KMS-11 (cell line): ENCODE data around the gene GARIN5B.

Experiments used
- H2AFZ ChIP-seq: fragments of 200-600 bp; sonication (generic); 2 replicates; pipeline ENCODE4 v1.6.1; 2016; ENCODE audit warnings: antibody characterized with exemption, mixed run types, low read depth
- H3K27ac ChIP-seq: fragments of 200-600 bp; sonication (generic); 2 replicates; pipeline ENCODE4 v1.6.1; 2016; ENCODE audit warnings: mild to moderate bottlenecking, mixed run types
- H3K27me3 ChIP-seq: fragments of 200-600 bp; sonication (generic); 2 replicates; pipeline ENCODE4 v1.6.1; 2017; ENCODE audit warnings: mild to moderate bottlenecking, low read depth, mixed run types, moderate library complexity; ENCODE audit not compliant: insufficient read depth
- H3K36me3 ChIP-seq: fragments of 200-600 bp; sonication (generic); 2 replicates; pipeline ENCODE4 v1.6.1; 2017; ENCODE audit warnings: mild to moderate bottlenecking, mixed run types; ENCODE audit not compliant: insufficient read depth
- H3K4me1 ChIP-seq: fragments of 200-600 bp; sonication (generic); 2 replicates; pipeline ENCODE4 v1.6.1; 2016; ENCODE audit warnings: mild to moderate bottlenecking, low read depth, mixed run types; ENCODE audit not compliant: poor library complexity, severe bottlenecking
- H3K4me2 ChIP-seq: fragments of 200-600 bp; sonication (generic); 2 replicates; pipeline ENCODE4 v1.7.0; 2016; ENCODE audit warnings: mild to moderate bottlenecking, mixed run types
- H3K4me3 ChIP-seq: fragments of 200-600 bp; sonication (generic); IDR thresholded peaks from 2 replicates; pipeline ENCODE4 v1.6.1; 2017; ENCODE audit warnings: low read depth, low read length, mixed read lengths; ENCODE audit not compliant: insufficient read depth
- H3K79me2 ChIP-seq: fragments of 200-600 bp; sonication (generic); 2 replicates; pipeline ENCODE4 v1.6.1; 2016; ENCODE audit warnings: low read depth, mixed run types; ENCODE audit not compliant: insufficient read depth
- H3K9ac ChIP-seq: fragments of 200-600 bp; sonication (generic); 2 replicates; pipeline ENCODE4 v1.6.1; 2016; ENCODE audit warnings: mild to moderate bottlenecking, mixed run types
- H4K20me1 ChIP-seq: fragments of 200-600 bp; sonication (generic); 2 replicates; pipeline ENCODE4 v1.6.1; 2016; ENCODE audit warnings: mild to moderate bottlenecking, mixed run types; ENCODE audit not compliant: insufficient read depth
- TF ChIP-seq, protein P1 (sequence below): fragments of 200-600 bp; sonication (generic); conservative IDR thresholded peaks from 2 replicates; pipeline ENCODE4 v1.6.1; 2017; ENCODE audit warnings: low read depth, mild to moderate bottlenecking, antibody characterized with exemption, low read length, moderate library complexity, mixed read lengths

GARIN5B gene

GRCh38 chr19:55311797-55312196 is 51.3 kb downstream of the GARIN5B start:
- H4K20me1 ChIP-seq, result no peaks in the 10 kb centered on the region
- no peak overlapping the region for H3K4me2 ChIP-seq
- no peaks in the 10 kb centered on the region for H3K27me3 ChIP-seq
- H3K27ac ChIP-seq, result no peak overlapping the region
- H3K9ac ChIP-seq, result no peak overlapping the region
- no peaks in the 10 kb centered on the region for H3K36me3 ChIP-seq
- H3K4me3 ChIP-seq, result no peak overlapping the region
- H3K4me1 ChIP-seq, result no peaks in the 10 kb centered on the region
- no peaks in the 10 kb centered on the region for H3K79me2 ChIP-seq
- TF ChIP-seq, protein P1, sequence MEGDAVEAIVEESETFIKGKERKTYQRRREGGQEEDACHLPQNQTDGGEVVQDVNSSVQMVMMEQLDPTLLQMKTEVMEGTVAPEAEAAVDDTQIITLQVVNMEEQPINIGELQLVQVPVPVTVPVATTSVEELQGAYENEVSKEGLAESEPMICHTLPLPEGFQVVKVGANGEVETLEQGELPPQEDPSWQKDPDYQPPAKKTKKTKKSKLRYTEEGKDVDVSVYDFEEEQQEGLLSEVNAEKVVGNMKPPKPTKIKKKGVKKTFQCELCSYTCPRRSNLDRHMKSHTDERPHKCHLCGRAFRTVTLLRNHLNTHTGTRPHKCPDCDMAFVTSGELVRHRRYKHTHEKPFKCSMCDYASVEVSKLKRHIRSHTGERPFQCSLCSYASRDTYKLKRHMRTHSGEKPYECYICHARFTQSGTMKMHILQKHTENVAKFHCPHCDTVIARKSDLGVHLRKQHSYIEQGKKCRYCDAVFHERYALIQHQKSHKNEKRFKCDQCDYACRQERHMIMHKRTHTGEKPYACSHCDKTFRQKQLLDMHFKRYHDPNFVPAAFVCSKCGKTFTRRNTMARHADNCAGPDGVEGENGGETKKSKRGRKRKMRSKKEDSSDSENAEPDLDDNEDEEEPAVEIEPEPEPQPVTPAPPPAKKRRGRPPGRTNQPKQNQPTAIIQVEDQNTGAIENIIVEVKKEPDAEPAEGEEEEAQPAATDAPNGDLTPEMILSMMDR, result no peak
- no peak overlapping the region for H2AFZ ChIP-seq

DNA sequence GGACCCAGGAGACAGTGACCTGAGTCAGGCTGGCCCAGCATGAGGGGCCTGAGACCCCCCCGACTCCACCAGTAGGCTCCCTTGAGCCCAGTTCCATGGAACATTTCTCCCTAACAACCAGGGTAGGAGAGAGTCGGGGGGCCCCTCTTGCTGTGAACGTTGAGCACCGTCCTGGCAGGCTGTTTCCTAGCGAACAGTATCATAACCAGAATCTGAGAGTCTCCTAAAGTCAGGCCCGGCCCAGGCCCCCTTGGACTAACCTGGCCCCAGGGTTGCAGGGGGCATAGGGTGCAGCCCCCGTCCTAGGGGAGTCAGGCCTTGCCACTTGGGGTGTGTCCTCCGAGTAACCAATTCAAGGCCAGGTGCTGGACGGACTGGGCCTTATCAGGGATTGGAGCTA is 51.7 kb downstream of the GARIN5B start:
- H3K4me2 ChIP-seq, result no peak overlapping the region

GRCh38 chr19:55310498-55310897 is 52.6 kb downstream of the GARIN5B start:
- Histone ChIP-seq H3K4me2 (no peak overlapping the region), H3K27me3 (no peaks in the 10 kb centered on the region), H3K79me2 (no peaks in the 10 kb centered on the region), H3K4me3 (no peak overlapping the region), H3K36me3 (no peaks in the 10 kb centered on the region), H2AFZ (no peak overlapping the region), H3K9ac (no peak overlapping the region), H3K27ac (no peak overlapping the region), H3K4me1 (no peaks in the 10 kb centered on the region), H4K20me1 (no peaks in the 10 kb centered on the region)
- TF ChIP-seq, protein P1, result no peak

More for the DNA sequence above, 51.7 kb downstream of the GARIN5B start:
- TF ChIP-seq, protein P1, result no peak
- Histone ChIP-seq H3K79me2 (no peaks in the 10 kb centered on the region), H3K4me1 (no peaks in the 10 kb centered on the region), H4K20me1 (no peaks in the 10 kb centered on the region), H3K9ac (no peak overlapping the region), H2AFZ (no peak overlapping the region), H3K36me3 (no peaks in the 10 kb centered on the region), H3K27me3 (no peaks in the 10 kb centered on the region), H3K27ac (no peak overlapping the region), H3K4me3 (no peak overlapping the region)

DNA sequence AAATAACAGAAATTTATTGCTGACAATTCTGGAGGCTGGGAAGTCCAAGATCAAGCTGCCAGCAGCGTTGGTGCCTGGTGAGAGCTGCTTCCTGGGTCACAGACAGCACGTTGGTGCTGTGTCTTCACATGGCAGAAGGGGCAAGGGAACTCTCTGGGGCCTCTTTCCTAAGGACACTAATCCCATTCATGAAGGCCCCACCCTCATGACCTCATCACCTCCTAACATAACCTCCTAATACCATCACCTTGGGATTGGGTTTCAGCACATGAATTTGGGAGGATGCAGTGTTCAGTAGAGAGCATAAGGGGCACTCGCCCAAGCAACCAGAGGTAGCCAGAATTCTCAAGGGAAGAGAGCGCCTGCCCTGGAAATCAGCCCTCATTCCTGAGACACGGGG is 53.6 kb downstream of the GARIN5B start:
- Histone ChIP-seq H4K20me1 (no peaks in the 10 kb centered on the region), H3K27me3 (no peaks in the 10 kb centered on the region), H3K79me2 (no peaks in the 10 kb centered on the region), H2AFZ (no peak overlapping the region), H3K9ac (no peak overlapping the region), H3K4me2 (no peak overlapping the region), H3K4me1 (no peaks in the 10 kb centered on the region), H3K4me3 (no peak overlapping the region), H3K36me3 (no peaks in the 10 kb centered on the region), H3K27ac (no peak overlapping the region)
- TF ChIP-seq, protein P1, result no peak
